ENCODE measurements around the gene SCAF8. TPM values are rescaled to one million over a fixed set of nuclear protein-coding genes. Genes with fewer than 3 reads are reported as not detected.
A peak's percentile ranks its signal among the peaks of the same experiment; 100 is the strongest.
"Not testable (repeated sequence)": the region's sequence is repeated elsewhere in the genome, so short reads cannot be mapped to it uniquely, and the experiment has no call there.

Gene SCAF8
- total RNA-seq, 6 experiments from 2014 or later, result 35.2 to 43.3 (median 38.4) TPM

DNA sequence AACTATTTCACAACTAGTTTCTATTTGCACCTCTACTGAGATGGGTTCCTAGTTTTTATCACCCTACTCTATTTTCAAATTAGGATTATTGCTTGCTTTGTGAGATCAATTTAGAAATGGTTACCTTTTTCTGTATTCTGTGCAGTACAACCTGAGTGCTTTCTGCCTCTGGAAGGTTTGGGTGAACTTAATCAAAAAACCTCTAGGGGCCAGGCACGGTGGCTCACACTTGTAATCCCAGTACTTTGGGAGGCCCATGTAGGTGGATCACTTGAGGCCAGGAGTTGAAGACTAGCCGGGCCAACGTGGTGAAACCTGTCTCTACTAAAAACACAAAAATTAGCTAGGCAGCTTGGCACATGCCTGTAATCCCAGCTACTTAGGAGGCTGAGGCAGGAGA, 63.3 kb downstream of the SCAF8 start:
- H3K36me3 Mint-ChIP-seq (ENCODE audit: low read depth), result peaks cover 39% of the 10 kb centered on the region
- H3K4me1 Mint-ChIP-seq (ENCODE audit: low read depth), result peaks cover 14% of the 10 kb centered on the region
- no peaks in the 10 kb centered on the region; the same call in 1 of the 2 replicates for H3K27me3 Mint-ChIP-seq (ENCODE audit: insufficient read depth)
- DNase-seq, result no peak
- H3K4me3 Mint-ChIP-seq, result no peak overlapping the region
- no peaks in the 10 kb centered on the region for H3K9me3 Mint-ChIP-seq
- TF ChIP-seq, protein P1, sequence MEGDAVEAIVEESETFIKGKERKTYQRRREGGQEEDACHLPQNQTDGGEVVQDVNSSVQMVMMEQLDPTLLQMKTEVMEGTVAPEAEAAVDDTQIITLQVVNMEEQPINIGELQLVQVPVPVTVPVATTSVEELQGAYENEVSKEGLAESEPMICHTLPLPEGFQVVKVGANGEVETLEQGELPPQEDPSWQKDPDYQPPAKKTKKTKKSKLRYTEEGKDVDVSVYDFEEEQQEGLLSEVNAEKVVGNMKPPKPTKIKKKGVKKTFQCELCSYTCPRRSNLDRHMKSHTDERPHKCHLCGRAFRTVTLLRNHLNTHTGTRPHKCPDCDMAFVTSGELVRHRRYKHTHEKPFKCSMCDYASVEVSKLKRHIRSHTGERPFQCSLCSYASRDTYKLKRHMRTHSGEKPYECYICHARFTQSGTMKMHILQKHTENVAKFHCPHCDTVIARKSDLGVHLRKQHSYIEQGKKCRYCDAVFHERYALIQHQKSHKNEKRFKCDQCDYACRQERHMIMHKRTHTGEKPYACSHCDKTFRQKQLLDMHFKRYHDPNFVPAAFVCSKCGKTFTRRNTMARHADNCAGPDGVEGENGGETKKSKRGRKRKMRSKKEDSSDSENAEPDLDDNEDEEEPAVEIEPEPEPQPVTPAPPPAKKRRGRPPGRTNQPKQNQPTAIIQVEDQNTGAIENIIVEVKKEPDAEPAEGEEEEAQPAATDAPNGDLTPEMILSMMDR (IDR thresholded peaks at IDR 0.05), result no peak
- H3K27ac Mint-ChIP-seq, result no peak overlapping the region

GRCh38 chr6:154797857-154798256, 64.6 kb downstream of the SCAF8 start:
- H3K9me3 Mint-ChIP-seq, result no peaks in the 10 kb centered on the region
- no peak for DNase-seq
- no peak overlapping the region for H3K4me3 Mint-ChIP-seq
- TF ChIP-seq, protein P1 (IDR thresholded peaks at IDR 0.05), result no peak
- H3K36me3 Mint-ChIP-seq (ENCODE audit: low read depth), result peaks cover 26% of the 10 kb centered on the region
- peaks cover 2% of the 10 kb centered on the region; the same call in 1 of the 2 replicates for H3K27me3 Mint-ChIP-seq (ENCODE audit: insufficient read depth)
- peaks cover under 1% of the 10 kb centered on the region for H3K4me1 Mint-ChIP-seq (ENCODE audit: low read depth)
- H3K27ac Mint-ChIP-seq, result no peak overlapping the region

- H3K4me1 Mint-ChIP-seq (ENCODE audit: low read depth), result no peaks in the 10 kb centered on the region
- H3K27me3 Mint-ChIP-seq (ENCODE audit: insufficient read depth), result peaks cover 4% of the 10 kb centered on the region; the same call in 1 of the 2 replicates
- TF ChIP-seq, protein P1 (IDR thresholded peaks at IDR 0.05), result no peak
- DNase-seq, result no peak
- H3K9me3 Mint-ChIP-seq, result no peaks in the 10 kb centered on the region
- no peak overlapping the region for H3K27ac Mint-ChIP-seq
- H3K36me3 Mint-ChIP-seq (ENCODE audit: low read depth), result peaks cover 24% of the 10 kb centered on the region
- H3K4me3 Mint-ChIP-seq, result no peak overlapping the region
Measured at GRCh38 chr6:154800338-154800737, 67.1 kb downstream of the SCAF8 start.

GRCh38 chr6:154805288-154805911, 72.2 kb downstream of the SCAF8 start:
- peaks cover 15% of the 10 kb centered on the region for H3K4me1 Mint-ChIP-seq (ENCODE audit: low read depth)
- peaks cover 4% of the 10 kb centered on the region for H3K27me3 Mint-ChIP-seq (ENCODE audit: insufficient read depth)

DNA sequence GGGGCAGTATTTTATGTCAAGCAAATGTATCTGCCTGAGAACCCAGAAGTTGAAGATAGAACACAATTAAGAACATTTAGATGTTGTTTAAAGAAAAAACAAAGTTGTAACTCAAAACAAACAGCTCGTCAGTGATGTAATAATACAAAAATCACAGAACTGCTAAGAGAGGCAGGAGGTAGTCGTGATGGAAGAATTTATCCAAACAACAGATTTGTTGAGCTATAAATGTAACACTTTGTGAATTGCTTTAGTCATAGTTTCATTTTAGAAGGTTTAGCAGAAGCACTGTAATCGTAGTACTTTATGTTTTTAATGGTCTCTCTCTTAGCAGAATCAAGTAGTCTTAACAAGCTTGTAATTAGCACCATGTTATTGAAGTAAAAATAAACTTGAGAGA, 73.6 kb downstream of the SCAF8 start:
- Mint-ChIP-seq H3K9me3 (no peaks in the 10 kb centered on the region), H3K27ac (peak overlapping the region; percentile 39), H3K36me3 (ENCODE audit: low read depth) (peaks cover 36% of the 10 kb centered on the region), H3K27me3 (ENCODE audit: insufficient read depth) (peaks cover 4% of the 10 kb centered on the region), H3K4me3 (no peak overlapping the region), H3K4me1 (ENCODE audit: low read depth) (peaks cover 15% of the 10 kb centered on the region)
- TF ChIP-seq, protein P1 (IDR thresholded peaks at IDR 0.05), result no peak
- DNase-seq, result peak; percentile 16

More at GRCh38 chr6:154805288-154805911, 72.2 kb downstream of the SCAF8 start:
- DNase-seq, result peak; percentile 37
- H3K36me3 Mint-ChIP-seq (ENCODE audit: low read depth), result peaks cover 22% of the 10 kb centered on the region
- peak overlapping the region; percentile 42; the same call in 1 of the 2 replicates for H3K27ac Mint-ChIP-seq
- no peaks in the 10 kb centered on the region for H3K9me3 Mint-ChIP-seq
- TF ChIP-seq, protein P1 (IDR thresholded peaks at IDR 0.05), result peak; percentile 76
- H3K4me3 Mint-ChIP-seq, result no peak overlapping the region

- Mint-ChIP-seq H3K36me3 (ENCODE audit: low read depth) (peaks cover 60% of the 10 kb centered on the region), H3K4me1 (ENCODE audit: low read depth) (peaks cover 26% of the 10 kb centered on the region)
- not testable (repeated sequence) for H3K9me3 Mint-ChIP-seq; H3K27me3 Mint-ChIP-seq (ENCODE audit: insufficient read depth); H3K4me3 Mint-ChIP-seq; H3K27ac Mint-ChIP-seq; DNase-seq
Measured at GRCh38 chr6:154811663-154812062, 78.4 kb downstream of the SCAF8 start.
